Neutrophil (primary cell): ENCODE measurements around the gene S1PR5.

Source experiments
- H3K27ac ChIP-seq: fragments of 200-600 bp; sonication (generic); 2 replicates; pipeline ENCODE4 v1.5.1; 2016; ENCODE audit warnings: mild to moderate bottlenecking, moderate library complexity
- H3K27me3 ChIP-seq: fragments of 200-600 bp; sonication (generic); 2 replicates; pipeline ENCODE4 v1.6.0; 2016; ENCODE audit warnings: mild to moderate bottlenecking
- H3K36me3 ChIP-seq: fragments of 200-600 bp; sonication (generic); 2 replicates; pipeline ENCODE4 v1.5.1; 2017
- H3K4me1 ChIP-seq, 2 experiments: fragments of 200-600 bp in 1 of 2; sonication (generic) in 1 of 2; 1 replicate in 1 of 2; 2 replicates in 1 of 2; pipeline versions ENCODE4 v1.5.1 to v1.6.1; 2013 to 2016; ENCODE audit warnings: low read depth in 1 of 2, low read length in 1 of 2, mild to moderate bottlenecking in 1 of 2, moderate library complexity in 1 of 2; ENCODE audit not compliant: control insufficient read depth in 1 of 2, insufficient read depth in 1 of 2
- H3K4me3 ChIP-seq, 2 experiments: fragments of 200-600 bp in 1 of 2; sonication (generic) in 1 of 2; 1 replicate in 1 of 2; 2 replicates in 1 of 2; pipeline ENCODE4 v1.5.1; 2013 to 2016; ENCODE audit warnings: low read depth in 1 of 2, low read length in 1 of 2, mild to moderate bottlenecking in 1 of 2, moderate library complexity in 1 of 2
- H3K9me3 ChIP-seq: fragments of 200-600 bp; sonication (generic); 2 replicates; pipeline ENCODE4 v1.5.1; 2016
- CTCF ChIP-seq: fragments of 200-600 bp; sonication (generic); IDR thresholded peaks from 2 replicates; pipeline ENCODE4 v1.5.1; 2016; ENCODE audit warnings: antibody characterized with exemption

S1PR5 gene

GRCh38 chr19:10508707-10509106 is 8.5 kb downstream of the S1PR5 start:
- no peaks in the 10 kb centered on the region for H3K36me3 ChIP-seq
- H3K27ac ChIP-seq, result no peak overlapping the region
- H3K27me3 ChIP-seq, result peaks cover 27% of the 10 kb centered on the region
- no peak for TF ChIP-seq CTCF
- H3K9me3 ChIP-seq, result no peaks in the 10 kb centered on the region
- H3K4me3 ChIP-seq, result no peak overlapping the region
- H3K4me1 ChIP-seq, result peaks cover 6 to 8% of the 10 kb centered on the region in 2 experiments

- Histone ChIP-seq H3K4me1 (peaks cover 6 to 15% of the 10 kb centered on the region in 2 experiments), H3K9me3 (no peaks in the 10 kb centered on the region), H3K4me3 (no peak overlapping the region), H3K36me3 (no peaks in the 10 kb centered on the region), H3K27me3 (peaks cover 21% of the 10 kb centered on the region), H3K27ac (no peak overlapping the region)
- TF ChIP-seq CTCF, result no peak
Observed at GRCh38 chr19:10508036-10508435, 9.2 kb downstream of the S1PR5 start.

GRCh38 chr19:10505583-10506229 is 11.5 kb downstream of the S1PR5 start:
- no peaks in the 10 kb centered on the region for H3K27me3 ChIP-seq
- no peak overlapping the region for H3K4me3 ChIP-seq
- no peak overlapping the region for H3K27ac ChIP-seq
- no peaks in the 10 kb centered on the region for H3K36me3 ChIP-seq
- peaks cover 17 to 25% of the 10 kb centered on the region in 2 experiments for H3K4me1 ChIP-seq
- peak; percentile 89 for TF ChIP-seq CTCF
- no peaks in the 10 kb centered on the region for H3K9me3 ChIP-seq

- Histone ChIP-seq H3K4me3 (peak within 1 kb of the TSS; percentile 85 to 87), H3K27me3 (no peaks in the 10 kb centered on the region), H3K9me3 (no peaks in the 10 kb centered on the region), H3K4me1 (peaks cover 11 to 18% of the 10 kb centered on the region in 2 experiments), H3K27ac (peak within 1 kb of the TSS; percentile 85), H3K36me3 (peaks cover 16% of the 10 kb centered on the region)
- TF ChIP-seq CTCF, result no peak
Observed at GRCh38 chr19:10503002-10503789, 14.1 kb downstream of the S1PR5 start, which contains the start of gene KEAP1. Gene KEAP1 (minus strand): TSS chr19:10503356. CDS start chr19:10500033, 3,323 bp downstream.

- TF ChIP-seq CTCF, result peak; percentile 37
- no peaks in the 10 kb centered on the region for H3K27me3 ChIP-seq
- H3K27ac ChIP-seq, result peak overlapping the region; percentile 85
- peaks cover 11 to 18% of the 10 kb centered on the region in 2 experiments for H3K4me1 ChIP-seq
- peaks cover 19% of the 10 kb centered on the region for H3K36me3 ChIP-seq
- H3K4me3 ChIP-seq, result peak overlapping the region; percentile 85 to 87
- no peaks in the 10 kb centered on the region for H3K9me3 ChIP-seq
Observed at GRCh38 chr19:10502524-10503001, 14.7 kb downstream of the S1PR5 start.
